HG02678 (cell line): ENCODE results near the gene BLTP2.
"Not testable (repeated sequence)": the region's sequence is repeated elsewhere in the genome, so short reads cannot be mapped to it uniquely, and the experiment has no call there.

ENCODE experiments used
- ATAC-seq: cut with Tn5 transposase; IDR thresholded peaks from one replicate; pipeline ENCODE4 v1.9.1; 2021; ENCODE audit warnings: mild to moderate bottlenecking, moderate library complexity; ENCODE audit not compliant: unreplicated experiment

BLTP2 gene

DNA sequence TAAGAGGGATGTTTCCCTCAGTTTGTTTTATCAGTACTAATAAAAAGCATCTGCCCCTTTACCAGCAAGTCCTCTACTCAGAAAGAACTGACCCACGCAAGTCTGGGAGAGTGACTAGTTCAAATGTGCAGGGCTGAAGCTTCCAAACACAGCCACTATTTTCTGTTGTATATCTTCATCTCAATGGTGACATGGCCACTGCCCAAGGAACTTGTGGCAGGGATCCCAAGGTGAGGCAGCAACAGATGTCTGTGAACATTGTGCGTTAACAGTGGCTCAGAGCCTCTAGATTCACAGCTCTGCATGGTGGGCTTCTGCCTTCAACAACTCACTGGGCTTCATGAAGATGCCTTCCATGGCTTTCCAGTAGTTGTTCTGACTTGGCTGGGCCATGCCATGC, 3.7 kb upstream of the BLTP2 start:
- no peak for ATAC-seq

DNA sequence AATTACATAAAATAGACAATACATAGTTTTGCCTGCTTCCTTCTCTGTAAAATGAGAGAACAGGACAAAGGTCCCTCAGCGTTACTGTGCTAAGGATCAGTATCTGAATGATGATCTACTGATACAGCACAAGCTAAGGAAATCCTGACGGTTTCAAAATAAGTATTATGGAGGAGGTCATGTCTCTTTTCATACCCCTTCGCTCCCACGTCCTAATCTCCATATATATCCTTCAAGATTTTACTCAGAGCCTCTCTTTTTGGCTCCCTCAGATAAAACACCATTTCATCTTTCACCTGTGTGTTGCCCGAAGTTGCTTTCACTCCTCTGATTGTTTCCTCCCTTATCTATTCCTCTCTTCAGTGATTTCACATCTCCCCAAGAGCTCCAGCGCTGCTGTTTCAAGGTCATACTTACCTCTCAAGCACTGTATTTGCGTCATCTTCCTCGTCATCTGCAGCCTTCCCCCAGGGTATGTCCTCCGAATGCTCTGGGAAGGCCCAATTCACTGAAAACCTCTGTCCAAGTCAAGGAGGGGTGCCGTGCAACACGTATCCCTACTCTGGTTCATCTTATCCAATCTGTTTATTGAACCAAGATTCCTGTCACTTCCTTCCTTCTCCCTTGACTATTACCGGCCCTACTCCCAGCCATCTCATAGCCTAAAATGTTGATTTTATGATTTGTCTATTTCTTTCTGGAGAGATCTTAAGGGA, 1.2 kb upstream of the BLTP2 start:
- no peak for ATAC-seq

GRCh38 chr17:28645576-28645939, 600 bp upstream of the BLTP2 start:
- ATAC-seq, result no peak

DNA sequence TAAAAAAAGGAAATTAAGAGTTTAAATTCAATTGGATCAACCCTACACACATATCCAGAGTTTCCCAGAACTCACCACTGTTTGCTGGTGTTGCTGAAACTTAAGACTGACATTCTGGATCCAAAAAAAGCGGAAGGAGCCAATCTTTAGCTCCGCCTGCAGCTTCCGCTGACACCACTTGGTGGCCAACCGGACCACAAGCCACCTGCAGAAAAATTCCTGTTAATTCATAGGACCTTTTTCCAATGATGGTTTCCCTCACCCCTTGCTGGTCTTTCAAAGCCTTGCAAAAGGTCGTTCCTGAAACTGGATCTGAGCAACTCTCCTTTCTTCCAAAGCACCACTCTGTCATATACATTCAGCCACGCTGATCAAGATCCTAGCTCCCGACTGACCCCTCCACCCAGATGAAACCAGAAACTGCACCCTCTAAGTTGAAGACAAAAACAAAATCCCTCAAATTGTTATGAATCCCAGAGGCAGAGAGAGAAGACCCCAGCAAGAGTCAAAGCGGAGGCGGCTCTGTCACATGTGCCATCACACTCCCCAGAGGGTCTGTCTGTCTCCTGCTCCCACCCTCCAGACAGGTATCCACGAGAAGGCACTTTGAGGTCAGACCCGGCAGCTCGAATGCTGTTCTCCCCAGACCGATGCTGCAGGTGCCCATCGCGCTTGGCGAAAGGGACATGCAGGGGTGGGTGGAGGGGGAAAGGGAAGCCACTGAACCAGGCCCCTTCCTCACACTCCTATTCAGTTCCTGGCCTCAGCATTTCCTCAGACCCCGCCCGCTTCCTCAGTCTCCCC, 773 bp downstream of the BLTP2 start:
- ATAC-seq, result peak; percentile 7

- no peak for ATAC-seq
Measured at GRCh38 chr17:28641579-28641978, 3.4 kb downstream of the BLTP2 start.

GRCh38 chr17:28635506-28635905, 9.5 kb downstream of the BLTP2 start:
- ATAC-seq, result no peak

- ATAC-seq, result no peak
Measured at GRCh38 chr17:28634206-28634865, 10.6 kb downstream of the BLTP2 start.

- no peak for ATAC-seq
Measured at GRCh38 chr17:28626818-28627217, 18.1 kb downstream of the BLTP2 start.

DNA sequence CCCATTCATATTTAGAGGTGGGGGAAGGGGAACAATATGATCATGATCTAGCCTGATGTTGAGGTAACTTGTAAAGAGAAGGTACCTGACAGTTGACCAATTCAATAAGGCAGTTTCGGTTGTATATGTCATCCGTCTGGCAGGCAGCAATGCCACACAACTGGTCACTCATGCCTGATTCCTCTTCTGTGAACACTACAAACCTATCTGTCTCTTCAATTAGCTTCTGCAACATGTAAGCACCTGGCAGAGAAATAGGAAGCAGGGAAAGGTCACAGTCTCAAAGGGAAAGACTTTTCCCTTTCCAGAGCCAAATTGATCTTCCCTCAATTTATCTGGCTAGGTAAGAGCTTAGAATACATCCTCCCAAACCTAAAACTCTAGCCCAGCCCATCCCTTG, 20.8 kb downstream of the BLTP2 start:
- ATAC-seq, result no peak

- no peak for ATAC-seq
Measured at GRCh38 chr17:28623696-28624095, 21.3 kb downstream of the BLTP2 start.

- ATAC-seq, result no peak
Measured at GRCh38 chr17:28622186-28622585, 22.8 kb downstream of the BLTP2 start.

DNA sequence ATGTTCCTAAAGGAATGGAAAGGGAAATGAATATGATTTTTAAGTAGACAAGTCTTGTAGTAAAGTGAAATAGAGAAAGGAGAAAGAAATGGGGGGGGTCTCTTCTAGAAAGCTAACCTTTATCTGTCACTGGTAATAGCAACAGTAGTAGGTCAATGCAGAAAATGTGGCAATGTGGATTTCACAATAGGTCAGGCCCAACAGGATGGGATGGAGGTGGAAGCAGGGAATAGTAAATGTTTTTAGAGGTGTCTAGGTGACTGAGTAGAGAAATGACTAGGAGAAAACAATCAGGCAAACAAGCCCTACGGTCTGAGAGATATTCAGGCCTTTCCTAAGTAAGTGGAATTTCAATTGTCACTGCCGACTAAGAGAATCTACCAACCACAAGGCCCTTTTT, 24.9 kb downstream of the BLTP2 start:
- no peak for ATAC-seq

- no peak for ATAC-seq
Measured at GRCh38 chr17:28618464-28618863, 26.5 kb downstream of the BLTP2 start.

GRCh38 chr17:28616281-28616680, 28.7 kb downstream of the BLTP2 start:
- no peak for ATAC-seq

DNA sequence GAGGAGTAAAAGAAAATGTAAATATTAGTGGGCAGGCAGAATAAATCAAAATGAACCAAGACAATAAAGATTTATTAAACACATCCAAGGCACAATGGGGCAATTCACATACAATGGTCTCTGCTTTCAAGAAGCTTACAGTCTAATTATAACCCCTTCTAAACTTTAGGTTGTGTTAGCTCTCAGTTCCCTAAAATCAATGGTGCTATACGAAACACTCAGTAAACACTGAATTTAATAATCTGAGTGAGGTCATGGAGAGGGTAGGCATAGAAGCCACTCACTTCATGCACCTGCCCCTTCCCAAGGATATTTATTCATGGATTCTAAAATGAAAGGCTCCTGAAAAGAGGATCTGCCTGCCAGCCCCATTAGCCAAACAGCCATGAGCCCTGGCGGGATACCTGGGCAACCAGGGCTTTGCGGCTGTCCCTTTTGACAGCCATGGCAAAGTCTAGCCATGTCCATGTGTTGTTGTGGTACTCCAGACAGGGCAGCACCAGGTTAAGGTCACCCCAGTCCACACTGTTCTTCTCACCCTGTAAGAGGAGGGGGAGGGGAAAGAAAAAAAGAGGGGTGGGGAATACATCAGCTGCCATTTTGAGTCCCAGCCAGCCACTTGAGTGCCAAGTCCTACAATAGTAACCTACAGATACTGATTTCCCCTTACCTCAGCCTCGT, 29.6 kb downstream of the BLTP2 start:
- no peak for ATAC-seq

GRCh38 chr17:28613931-28614381, 31.0 kb downstream of the BLTP2 start, which contains the start of gene RSKR:
Gene RSKR, minus strand, starts transcription at chr17:28614185. Its CDS starts 24 bp downstream, at chr17:28614161.
- ATAC-seq, result no peak

GRCh38 chr17:28612936-28613872, 31.8 kb downstream of the BLTP2 start:
- ATAC-seq, result no peak

DNA sequence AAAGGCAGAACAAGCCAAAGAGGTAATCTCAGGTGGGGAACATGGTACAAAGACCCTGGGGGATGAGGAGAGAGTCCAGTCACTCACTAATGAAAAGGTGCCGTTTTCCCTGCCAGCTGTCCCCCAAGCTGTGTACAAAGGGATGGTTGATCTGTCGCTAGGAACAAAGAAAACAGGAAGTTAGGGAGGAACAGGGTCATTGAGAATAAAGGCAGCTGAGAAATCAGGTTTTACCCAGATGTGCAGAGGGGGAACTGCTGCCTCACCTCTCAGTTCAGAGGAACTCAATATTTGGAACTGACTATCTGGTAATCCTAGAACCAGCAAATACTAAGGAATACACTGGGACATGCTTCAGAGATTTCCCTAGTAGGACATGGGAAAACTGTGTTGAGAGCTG, 32.4 kb downstream of the BLTP2 start:
- no peak for ATAC-seq

DNA sequence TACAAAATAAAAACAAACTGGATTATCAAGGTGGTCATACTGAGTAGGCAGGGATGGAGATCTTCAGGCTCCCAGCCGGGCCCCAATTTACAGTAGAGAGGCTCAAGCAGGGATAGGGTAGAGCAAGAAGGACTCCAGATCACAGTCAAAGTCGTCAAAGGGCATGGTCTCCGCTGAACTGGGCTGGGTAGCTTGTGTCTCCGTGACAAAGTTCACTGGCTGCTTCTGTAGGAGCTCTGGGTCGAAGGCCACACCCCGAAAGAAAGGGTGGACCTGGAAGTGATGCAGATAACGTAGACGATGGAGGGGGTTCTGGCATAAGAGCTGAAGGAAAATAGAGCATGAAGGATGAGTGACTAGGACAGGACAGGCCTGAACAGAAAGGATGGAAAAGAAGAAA, 34.6 kb downstream of the BLTP2 start:
- no peak for ATAC-seq

- ATAC-seq, result not testable (repeated sequence)
Measured at GRCh38 chr17:28604031-28604430, 40.9 kb downstream of the BLTP2 start.
